Measurements from ENCODE around the gene MSRB1. TPM values are rescaled to one million over a fixed set of nuclear protein-coding genes. Genes with fewer than 3 reads are reported as not detected.
A peak's percentile ranks its signal among the peaks of the same experiment; 100 is the strongest.

MSRB1 gene
- 36.6 and 49.1 TPM in 2 replicates for total RNA-seq (2014; rRNA removed; shearing (Covaris generic))

GRCh38 chr16:1942810-1943726 lies at the start of gene MSRB1:
TSS of gene MSRB1 (minus strand) at chr16:1943199. CDS start at chr16:1943156, 43 bp downstream.
- DNase-seq (ENCODE audit: low read depth), result peak; percentile 99

- DNase-seq (ENCODE audit: low read depth), result peak; percentile 87
These were observed 49.1 kb upstream of the MSRB1 start for GRCh38 chr16:1991948-1992703.

GRCh38 chr16:1991588-1991947 lies 48.6 kb upstream of the MSRB1 start:
- DNase-seq (ENCODE audit: low read depth), result no peak

- no peak for DNase-seq (ENCODE audit: low read depth)
These were observed 48.1 kb upstream of the MSRB1 start for GRCh38 chr16:1991135-1991551.

GRCh38 chr16:1990351-1991134 lies 47.5 kb upstream of the MSRB1 start:
- peak; percentile 24 for DNase-seq (ENCODE audit: low read depth)

- DNase-seq (ENCODE audit: low read depth), result no peak
These were observed 47.0 kb upstream of the MSRB1 start for GRCh38 chr16:1990101-1990350.

GRCh38 chr16:1989209-1990100 lies 46.5 kb upstream of the MSRB1 start, which contains the start of gene SYNGR3:
TSS of gene SYNGR3 (plus strand) at chr16:1989970. CDS start at chr16:1990103, 133 bp downstream.
- peak; percentile 39 for DNase-seq (ENCODE audit: low read depth)

- no peak for DNase-seq (ENCODE audit: low read depth)
These were observed 44.2 kb upstream of the MSRB1 start for GRCh38 chr16:1987198-1987597.

GRCh38 chr16:1985466-1986150 lies 42.6 kb upstream of the MSRB1 start:
- DNase-seq (ENCODE audit: low read depth), result no peak

GRCh38 chr16:1984347-1985225 lies 41.6 kb upstream of the MSRB1 start:
- no peak for DNase-seq (ENCODE audit: low read depth)

- peak; percentile 94 for DNase-seq (ENCODE audit: low read depth)
These were observed 40.7 kb upstream of the MSRB1 start, which contains the start of gene GFER for GRCh38 chr16:1983544-1984346. TSS of gene GFER (plus strand) at chr16:1984193. CDS start at chr16:1984219, 26 bp downstream.

- DNase-seq (ENCODE audit: low read depth), result no peak
These were observed 40.1 kb upstream of the MSRB1 start for GRCh38 chr16:1982991-1983543.

GRCh38 chr16:1982013-1982433 lies 39.0 kb upstream of the MSRB1 start:
- DNase-seq (ENCODE audit: low read depth), result no peak

- no peak for DNase-seq (ENCODE audit: low read depth)
These were observed 38.4 kb upstream of the MSRB1 start, which contains the start of gene NOXO1 for GRCh38 chr16:1981398-1981836. TSS of gene NOXO1 (minus strand) at chr16:1981469. CDS start at chr16:1981179, 290 bp downstream.

GRCh38 chr16:1980770-1981087 lies 37.7 kb upstream of the MSRB1 start:
- no peak for DNase-seq (ENCODE audit: low read depth)

- no peak for DNase-seq (ENCODE audit: low read depth)
These were observed 37.2 kb upstream of the MSRB1 start for GRCh38 chr16:1980030-1980769.

GRCh38 chr16:1979271-1980029 lies 36.5 kb upstream of the MSRB1 start:
- DNase-seq (ENCODE audit: low read depth), result no peak
